ENCODE data around the gene MAPK4.
"Not testable (repeated sequence)": the region's sequence is repeated elsewhere in the genome, so short reads cannot be mapped to it uniquely, and the experiment has no call there.

MAPK4 gene

GRCh38 chr18:50750546-50750945 lies 190.7 kb downstream of the MAPK4 start:
- no peak for DNase-seq (ENCODE audit: low spot score)

GRCh38 chr18:50751490-50751889 lies 191.6 kb downstream of the MAPK4 start:
- no peak for DNase-seq (ENCODE audit: low spot score)

- DNase-seq (ENCODE audit: low spot score) = no peak
Observed at GRCh38 chr18:50751947-50752346, 192.1 kb downstream of the MAPK4 start.

- DNase-seq (ENCODE audit: low spot score) = no peak
Observed at GRCh38 chr18:50753311-50753710, 193.4 kb downstream of the MAPK4 start.

GRCh38 chr18:50754297-50754696 lies 194.4 kb downstream of the MAPK4 start:
- DNase-seq (ENCODE audit: low spot score) = no peak

GRCh38 chr18:50757358-50757757 lies 197.5 kb downstream of the MAPK4 start:
- DNase-seq (ENCODE audit: low spot score) = no peak

GRCh38 chr18:50769463-50769862 lies 209.6 kb downstream of the MAPK4 start:
- no peak for DNase-seq (ENCODE audit: low spot score)

- DNase-seq (ENCODE audit: low spot score) = no peak
Observed at GRCh38 chr18:50775207-50775606, 215.3 kb downstream of the MAPK4 start.

GRCh38 chr18:50775726-50776125 lies 215.8 kb downstream of the MAPK4 start:
- DNase-seq (ENCODE audit: low spot score) = no peak

- no peak for DNase-seq (ENCODE audit: low spot score)
Observed at GRCh38 chr18:50776383-50776782, 216.5 kb downstream of the MAPK4 start.

GRCh38 chr18:50779021-50779420 lies 219.1 kb downstream of the MAPK4 start:
- DNase-seq (ENCODE audit: low spot score) = not testable (repeated sequence)
